Activated naive CD4-positive, alpha-beta T cell treated with anti-CD3 and anti-CD28 coated beads, Interleukin-2, amount 50 U/mL, for 72 hours (primary cell): ENCODE measurements around the gene FOXO4. TPM values are rescaled to one million over a fixed set of nuclear protein-coding genes. Genes with fewer than 3 reads are reported as not detected.

ENCODE experiments used
- ATAC-seq, 2 donors: fragments of 150-1000 bp; cut with Tn5 transposase; 2 replicates each; pipeline ENCODE4 v1.10.0; 2021; ENCODE audit warnings: mild to moderate bottlenecking in 2 of 2, moderate library complexity in 2 of 2
- DNase-seq, 2 donors: peaks; one replicate each; pipeline ENCODE4 v3.0.0; 2021 to 2022; ENCODE audit warnings: low spot score in 2 of 2
- H3K27ac Mint-ChIP-seq, 2 donors: one replicate each; pipeline ENCODE4 v1.8.0; 2022; ENCODE audit warnings: mild to moderate bottlenecking in 2 of 2, mixed read lengths in 2 of 2
- H3K36me3 Mint-ChIP-seq, 2 donors: one replicate each; pipeline ENCODE4 v1.8.0; 2022; ENCODE audit warnings: mixed read lengths in 2 of 2
- H3K9me3 Mint-ChIP-seq, 2 donors: one replicate each; pipeline ENCODE4 v1.8.0; 2022; ENCODE audit warnings: mixed read lengths in 2 of 2
- total RNA-seq, 2 donors: library from RNA; stranded (reverse); gene quantifications; one replicate each; pipeline ENCODE4 v1.2.3, GENCODE V29; 2022

FOXO4 gene
- total RNA-seq, 2 donors from 2014 or later, result 8.2 to 22.8 TPM

- ATAC-seq (no peak), DNase-seq (no peak)
- H3K9me3 Mint-ChIP-seq, result no peaks in the 10 kb centered on the region
- H3K36me3 Mint-ChIP-seq, result peaks cover 0 to 5% of the 10 kb centered on the region in 2 donors
- H3K27ac Mint-ChIP-seq, result peak overlapping the region; percentile 37 to 90
Observed at GRCh38 chrX:71095033-71095432, 618 bp upstream of the FOXO4 start.

GRCh38 chrX:71095981-71096759 lies 519 bp downstream of the FOXO4 start:
- peaks cover 0 to 5% of the 10 kb centered on the region in 2 donors for H3K36me3 Mint-ChIP-seq
- DNase-seq, result no peak
- H3K27ac Mint-ChIP-seq, result peak overlapping the region; percentile 90 to 92
- ATAC-seq, result peak; percentile 65 to 68
- H3K9me3 Mint-ChIP-seq, result no peaks in the 10 kb centered on the region

- no peak for ATAC-seq
- H3K27ac Mint-ChIP-seq, result peak overlapping the region in 1 of 2 donors; percentile 90
- no peaks in the 10 kb centered on the region for H3K9me3 Mint-ChIP-seq
- no peak for DNase-seq
- peaks cover 0 to 5% of the 10 kb centered on the region in 2 donors for H3K36me3 Mint-ChIP-seq
Observed at GRCh38 chrX:71096760-71097032, 1.0 kb downstream of the FOXO4 start.

- DNase-seq, result peak in 1 of 2 donors; percentile 69
- Mint-ChIP-seq H3K27ac (no peak overlapping the region), H3K9me3 (no peaks in the 10 kb centered on the region), H3K36me3 (peaks cover 0 to 5% of the 10 kb centered on the region in 2 donors)
- peak; percentile 30 to 37 for ATAC-seq
Observed at GRCh38 chrX:71098302-71098701, 2.7 kb downstream of the FOXO4 start.

- DNase-seq (no peak), ATAC-seq (no peak)
- no peak overlapping the region for H3K27ac Mint-ChIP-seq
- no peaks in the 10 kb centered on the region for H3K9me3 Mint-ChIP-seq
- H3K36me3 Mint-ChIP-seq, result peaks cover 3 to 7% of the 10 kb centered on the region in 2 donors
Observed at GRCh38 chrX:71098951-71099506, 3.4 kb downstream of the FOXO4 start.

- peak overlapping the region in 1 of 2 donors; percentile 44 for H3K27ac Mint-ChIP-seq
- H3K9me3 Mint-ChIP-seq, result no peaks in the 10 kb centered on the region
- ATAC-seq (no peak), DNase-seq (no peak)
- peaks cover 10 to 14% of the 10 kb centered on the region in 2 donors for H3K36me3 Mint-ChIP-seq
Observed at GRCh38 chrX:71099736-71100135, 4.1 kb downstream of the FOXO4 start.

- no peaks in the 10 kb centered on the region for H3K9me3 Mint-ChIP-seq
- H3K36me3 Mint-ChIP-seq, result peaks cover 14% of the 10 kb centered on the region in 2 donors
- DNase-seq (no peak), ATAC-seq (no peak)
- H3K27ac Mint-ChIP-seq, result peak overlapping the region in 1 of 2 donors; percentile 88
Observed at GRCh38 chrX:71100581-71101505, 5.2 kb downstream of the FOXO4 start.

- Mint-ChIP-seq H3K36me3 (peaks cover 15 to 26% of the 10 kb centered on the region in 2 donors), H3K9me3 (no peaks in the 10 kb centered on the region), H3K27ac (peak overlapping the region in 1 of 2 donors; percentile 88)
- DNase-seq, result no peak
- ATAC-seq, result no peak
Observed at GRCh38 chrX:71102292-71102691, 6.6 kb downstream of the FOXO4 start.

GRCh38 chrX:71103110-71103983 lies 7.7 kb downstream of the FOXO4 start:
- peak; percentile 30 to 55 for ATAC-seq
- no peak for DNase-seq
- Mint-ChIP-seq H3K27ac (peak overlapping the region; percentile 88 to 92), H3K36me3 (peaks cover 24 to 36% of the 10 kb centered on the region in 2 donors), H3K9me3 (no peaks in the 10 kb centered on the region)

- H3K36me3 Mint-ChIP-seq, result peaks cover 46 to 59% of the 10 kb centered on the region in 2 donors
- no peaks in the 10 kb centered on the region for H3K9me3 Mint-ChIP-seq
- peak overlapping the region; percentile 72 to 77 for H3K27ac Mint-ChIP-seq
- DNase-seq (no peak), ATAC-seq (no peak)
Observed at GRCh38 chrX:71105628-71106027, 10.0 kb downstream of the FOXO4 start.

- Mint-ChIP-seq H3K36me3 (peaks cover 54 to 67% of the 10 kb centered on the region in 2 donors), H3K9me3 (no peaks in the 10 kb centered on the region)
Observed at GRCh38 chrX:71106427-71106826, 10.8 kb downstream of the FOXO4 start, which contains the start of gene CXorf65. TSS of gene CXorf65 (minus strand) at chrX:71106740. CDS start at chrX:71106556, 184 bp downstream.

GRCh38 chrX:71107245-71107644 lies 11.6 kb downstream of the FOXO4 start:
- Mint-ChIP-seq H3K27ac (peak overlapping the region; percentile 50 to 98), H3K9me3 (no peaks in the 10 kb centered on the region), H3K36me3 (peaks cover 54 to 68% of the 10 kb centered on the region in 2 donors)
- DNase-seq (no peak), ATAC-seq (no peak)

More at GRCh38 chrX:71106427-71106826, 10.8 kb downstream of the FOXO4 start, which contains the start of gene CXorf65:
- no peak for DNase-seq
- ATAC-seq, result peak; percentile 58 to 63
- H3K27ac Mint-ChIP-seq, result peak within 1 kb of the TSS; percentile 72 to 98

GRCh38 chrX:71107762-71108360 lies 12.2 kb downstream of the FOXO4 start:
- ATAC-seq (no peak), DNase-seq (no peak)
- Mint-ChIP-seq H3K9me3 (no peaks in the 10 kb centered on the region), H3K27ac (peak overlapping the region; percentile 97 to 98), H3K36me3 (peaks cover 54 to 68% of the 10 kb centered on the region in 2 donors)

GRCh38 chrX:71109051-71109450 lies 13.4 kb downstream of the FOXO4 start:
- no peak for ATAC-seq
- DNase-seq, result no peak

GRCh38 chrX:71111141-71111843 lies 15.6 kb downstream of the FOXO4 start, which contains the start of gene IL2RG:
TSS of gene IL2RG (minus strand) at chrX:71111577. CDS start at chrX:71111539, 38 bp downstream.
- peaks cover 44 to 49% of the 10 kb centered on the region in 2 donors for H3K36me3 Mint-ChIP-seq
- H3K9me3 Mint-ChIP-seq, result no peaks in the 10 kb centered on the region
- DNase-seq (peak; percentile 60 to 75), ATAC-seq (peak; percentile 89 to 94)
- H3K27ac Mint-ChIP-seq, result peak within 1 kb of the TSS; percentile 96 to 98

More at GRCh38 chrX:71109051-71109450, 13.4 kb downstream of the FOXO4 start:
- H3K27ac Mint-ChIP-seq, result peak overlapping the region; percentile 97 to 98
- H3K36me3 Mint-ChIP-seq, result peaks cover 52 to 65% of the 10 kb centered on the region in 2 donors
- H3K9me3 Mint-ChIP-seq, result no peaks in the 10 kb centered on the region
